HepG2 (cell line): ENCODE results near the gene TRIAP1. TPM values are rescaled to one million over a fixed set of nuclear protein-coding genes. Genes with fewer than 3 reads are reported as not detected.

Source experiments
- AKAP8 ChIP-seq: sonication (generic); formaldehyde crosslinking; IDR thresholded peaks from 2 replicates; pipeline ENCODE4 v1.5.1; 2020; ENCODE audit warnings: mild to moderate bottlenecking, missing genetic modification reagents
- CEBPG ChIP-seq: IDR thresholded peaks from 2 replicates; pipeline ENCODE4 v1.6.1; 2016
- CREB1 ChIP-seq, 2 experiments: fragments of 450-650 bp in 1 of 2; IDR thresholded peaks; 2 replicates each; pipeline ENCODE4 v1.6.1; 2016 to 2017; ENCODE audit warnings: control low read depth in 1 of 2, mild to moderate bottlenecking in 1 of 2, missing compliant biosample characterization in 1 of 2, missing genetic modification characterization in 1 of 2
- EHMT2 ChIP-seq: fragments of 200-600 bp; sonication (generic); IDR thresholded peaks from 2 replicates; pipeline ENCODE4 v1.7.0; 2017; ENCODE audit warnings: antibody characterized with exemption, low read depth, low read length, borderline replicate concordance
- ESRRA ChIP-seq: sonication (generic); formaldehyde crosslinking; IDR thresholded peaks from 2 replicates; pipeline ENCODE4 v1.5.1; 2020; ENCODE audit warnings: mild to moderate bottlenecking, low read depth, missing genetic modification reagents
- GATAD2A ChIP-seq: IDR thresholded peaks from 2 replicates; pipeline ENCODE4 v1.6.1; 2016
- HNRNPLL ChIP-seq: fragments of 200-400 bp; formaldehyde crosslinking; IDR thresholded peaks from 2 replicates; pipeline ENCODE4 v1.6.1; 2017; ENCODE audit warnings: mild to moderate bottlenecking, low read depth, low read length; ENCODE audit not compliant: poor library complexity, severe bottlenecking
- JDP2 ChIP-seq: sonication (generic); formaldehyde crosslinking; IDR thresholded peaks from 2 replicates; pipeline ENCODE4 v1.8.1; 2022; ENCODE audit warnings: missing genetic modification reagents, borderline replicate concordance
- MAFG ChIP-seq: sonication (generic); formaldehyde crosslinking; IDR thresholded peaks from 2 replicates; pipeline ENCODE4 v1.5.1; 2020; ENCODE audit warnings: mild to moderate bottlenecking, missing genetic modification reagents
- MIER3 ChIP-seq: IDR thresholded peaks from 2 replicates; pipeline ENCODE4 v1.6.1; 2016; ENCODE audit warnings: missing compliant biosample characterization, borderline replicate concordance
- NFYB ChIP-seq: sonication (generic); formaldehyde crosslinking; IDR thresholded peaks from 2 replicates; pipeline ENCODE4 v1.4.0; 2020; ENCODE audit warnings: missing genetic modification reagents
- PLRG1 ChIP-seq: fragments of 450-650 bp; conservative IDR thresholded peaks from 2 replicates; pipeline ENCODE4 v1.6.1; 2016
- PPARG ChIP-seq: conservative IDR thresholded peaks from 2 replicates; pipeline ENCODE4 v1.6.1; 2016; ENCODE audit warnings: missing biosample characterization, missing genetic modification reagents
- THAP11 ChIP-seq: IDR thresholded peaks from 2 replicates; pipeline ENCODE4 v1.6.1; 2016; ENCODE audit warnings: missing biosample characterization, missing genetic modification reagents
- ZFP36L1 ChIP-seq: sonication (generic); formaldehyde crosslinking; IDR thresholded peaks from 2 replicates; pipeline ENCODE4 v1.8.0; 2022; ENCODE audit warnings: mild to moderate bottlenecking, missing genetic modification reagents, moderate library complexity
- ZMYM4 ChIP-seq: sonication (generic); formaldehyde crosslinking; IDR thresholded peaks from 2 replicates; pipeline ENCODE4 v1.8.1; 2023; ENCODE audit warnings: mild to moderate bottlenecking, missing genetic modification reagents
- ZNF138 ChIP-seq: sonication (generic); formaldehyde crosslinking; IDR thresholded peaks from 2 replicates; pipeline ENCODE4 v1.5.0; 2020; ENCODE audit warnings: mild to moderate bottlenecking, low read depth, missing genetic modification reagents
- ZNF33B ChIP-seq: sonication (generic); formaldehyde crosslinking; IDR thresholded peaks from 2 replicates; pipeline ENCODE4 v1.5.1; 2020; ENCODE audit warnings: mild to moderate bottlenecking, missing genetic modification reagents
- ZNF629 ChIP-seq: sonication (generic); formaldehyde crosslinking; conservative IDR thresholded peaks from 2 replicates; pipeline ENCODE4 v1.5.0; 2020; ENCODE audit warnings: missing genetic modification reagents
- polyA plus RNA-seq, 8 experiments: library from polyadenylated mRNA; depleted of rRNA in 3 of 8; stranded (reverse) in 7 of 8; unstranded in 1 of 8; fragments of >200 nt; fragmentation: Illumina TruSeq in 4 of 8; extraction: Trizol in 4 of 8; gene quantifications; 2 replicates each; pipeline versions ENCODE4 v1.2.1 to v1.2.3, GENCODE V29; 2011 to 2016; ENCODE audit warnings: low read depth in 4 of 8, missing spikeins in 1 of 8, mixed read lengths in 1 of 8; ENCODE audit not compliant: insufficient read depth in 1 of 8
- total RNA-seq, 5 experiments: library from RNA; depleted of rRNA; stranded (reverse); fragments of >200 nt; fragmentation: Illumina TruSeq; extraction: Trizol; gene quantifications; 2 replicates each; pipeline ENCODE4 v1.2.3, GENCODE V29; 2016; ENCODE audit warnings: low read depth in 1 of 5
- TF ChIP-seq, protein P1 (sequence below): sonication (generic); formaldehyde crosslinking; IDR thresholded peaks from 2 replicates; pipeline ENCODE4 v1.4.0; 2020; ENCODE audit warnings: mild to moderate bottlenecking, low read depth, missing genetic modification reagents
- TF ChIP-seq, protein P2 (sequence below): sonication (generic); formaldehyde crosslinking; IDR thresholded peaks from 2 replicates; pipeline ENCODE4 v1.4.0; 2020; ENCODE audit warnings: mild to moderate bottlenecking, missing genetic modification reagents

The TRIAP1 gene
- total and polyA plus RNA-seq, 2 of the 13 experiments (the other 11 are each of a cell fraction or from before 2014, with no cell fraction given) = 55.0 to 117 TPM

DNA sequence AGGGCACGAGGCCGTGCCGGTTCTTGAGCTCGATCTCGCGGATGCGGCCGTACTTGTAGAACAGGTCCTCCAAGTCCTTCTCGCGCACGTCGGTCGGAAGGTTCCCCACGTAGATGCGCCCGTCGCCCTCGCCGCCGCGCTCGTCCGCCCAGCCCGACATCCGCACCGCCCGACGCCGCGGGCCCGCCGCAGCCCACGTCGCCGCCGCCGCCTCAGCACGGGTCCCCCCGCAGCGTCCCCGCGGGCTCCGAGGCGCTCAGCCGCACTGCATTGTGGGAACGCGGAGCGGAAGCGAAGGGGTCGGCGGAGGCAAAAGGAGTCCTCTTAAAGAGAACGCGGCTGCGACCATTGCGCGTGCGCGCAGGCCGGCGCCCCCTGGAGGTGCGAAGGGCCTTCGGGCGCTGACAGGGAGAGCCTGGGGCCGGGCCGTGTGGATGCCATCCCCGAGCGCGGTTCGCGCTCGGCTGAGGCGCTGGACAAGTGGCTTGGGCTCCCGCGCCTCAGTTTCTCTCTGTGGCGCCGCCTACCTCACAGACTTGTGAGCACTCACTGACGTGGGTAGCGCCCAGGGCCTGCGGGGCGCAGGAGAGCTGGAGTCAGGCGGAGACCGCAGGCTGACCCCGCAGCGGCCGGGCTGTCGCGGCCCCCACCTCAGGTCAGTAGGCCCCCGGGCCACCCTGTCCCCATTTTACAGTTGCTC, 23.4 kb upstream of the TRIAP1 start, which contains the start of gene SRSF9 (continued):
- TF ChIP-seq CREB1 (IDR thresholded peaks at IDR 0.05) (no peak), CREB1 (CRISPR knock-in tag; IDR thresholded peaks at IDR 0.05) (no peak), ZNF629 (peak; percentile 88), HNRNPLL (peak; percentile 69), AKAP8 (CRISPR knock-in tag) (no peak), ZNF138 (CRISPR knock-in tag) (no peak), PLRG1 (no peak), ZFP36L1 (CRISPR knock-in tag) (peak; percentile 84; the same call in 1 of the 2 replicates), THAP11 (CRISPR knock-in tag) (peak; percentile 87), NFYB (CRISPR knock-in tag) (0 out of 2 replicates have a peak, but pooled peaks have one; percentile 13), MAFG (no peak), CEBPG (CRISPR knock-in tag) (0 out of 2 replicates have a peak, but pooled peaks have one; percentile 7), ZMYM4 (CRISPR knock-in tag) (peak; percentile 93), EHMT2 (no peak), JDP2 (CRISPR knock-in tag) (no peak), ESRRA (CRISPR knock-in tag) (0 out of 2 replicates have a peak, but pooled peaks have one; percentile 34), PPARG (peak; percentile 32; the same call in 1 of the 2 replicates), GATAD2A (peak; percentile 52; the same call in 1 of the 2 replicates), ZNF33B (peak; percentile 77; the same call in 1 of the 2 replicates), MIER3 (CRISPR knock-in tag) (peak; percentile 30; the same call in 1 of the 2 replicates)
- TF ChIP-seq, protein P1, sequence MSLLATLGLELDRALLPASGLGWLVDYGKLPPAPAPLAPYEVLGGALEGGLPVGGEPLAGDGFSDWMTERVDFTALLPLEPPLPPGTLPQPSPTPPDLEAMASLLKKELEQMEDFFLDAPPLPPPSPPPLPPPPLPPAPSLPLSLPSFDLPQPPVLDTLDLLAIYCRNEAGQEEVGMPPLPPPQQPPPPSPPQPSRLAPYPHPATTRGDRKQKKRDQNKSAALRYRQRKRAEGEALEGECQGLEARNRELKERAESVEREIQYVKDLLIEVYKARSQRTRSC (CRISPR knock-in tag) = no peak
- TF ChIP-seq, protein P2, sequence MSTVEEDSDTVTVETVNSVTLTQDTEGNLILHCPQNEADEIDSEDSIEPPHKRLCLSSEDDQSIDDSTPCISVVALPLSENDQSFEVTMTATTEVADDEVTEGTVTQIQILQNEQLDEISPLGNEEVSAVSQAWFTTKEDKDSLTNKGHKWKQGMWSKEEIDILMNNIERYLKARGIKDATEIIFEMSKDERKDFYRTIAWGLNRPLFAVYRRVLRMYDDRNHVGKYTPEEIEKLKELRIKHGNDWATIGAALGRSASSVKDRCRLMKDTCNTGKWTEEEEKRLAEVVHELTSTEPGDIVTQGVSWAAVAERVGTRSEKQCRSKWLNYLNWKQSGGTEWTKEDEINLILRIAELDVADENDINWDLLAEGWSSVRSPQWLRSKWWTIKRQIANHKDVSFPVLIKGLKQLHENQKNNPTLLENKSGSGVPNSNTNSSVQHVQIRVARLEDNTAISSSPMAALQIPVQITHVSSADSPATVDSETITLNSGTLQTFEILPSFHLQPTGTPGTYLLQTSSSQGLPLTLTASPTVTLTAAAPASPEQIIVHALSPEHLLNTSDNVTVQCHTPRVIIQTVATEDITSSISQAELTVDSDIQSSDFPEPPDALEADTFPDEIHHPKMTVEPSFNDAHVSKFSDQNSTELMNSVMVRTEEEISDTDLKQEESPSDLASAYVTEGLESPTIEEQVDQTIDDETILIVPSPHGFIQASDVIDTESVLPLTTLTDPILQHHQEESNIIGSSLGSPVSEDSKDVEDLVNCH (CRISPR knock-in tag) = no peak
